Activated T-helper 1 cell treated with Interleukin-2 at 50 U/mL for 16 hours (primary cell): ENCODE data around the gene ETS2.

Source experiments
- DNase-seq: peaks from one replicate; pipeline ENCODE4 v3.0.0-alpha.2; 2020; ENCODE audit warnings: low read depth

ETS2 gene

DNA sequence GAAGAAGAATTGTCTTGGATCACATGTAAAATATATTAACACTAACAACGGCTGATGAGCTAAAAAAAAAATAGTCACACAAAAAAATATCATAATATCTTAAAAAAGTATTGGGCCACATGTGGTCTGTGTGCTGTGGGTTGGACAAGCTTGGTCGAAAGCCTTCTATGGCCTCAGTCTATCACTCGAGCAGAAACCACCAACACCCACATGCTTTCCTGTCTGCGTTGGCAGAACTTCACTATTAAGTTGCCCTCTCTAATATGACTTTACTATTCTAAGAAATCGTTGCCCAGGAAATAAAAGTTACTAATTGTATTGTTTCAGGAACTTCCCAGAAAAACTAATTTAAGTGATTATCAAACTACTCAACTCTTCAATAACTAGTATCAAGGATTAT lies 28.2 kb upstream of the ETS2 start:
- DNase-seq, result no peak

DNA sequence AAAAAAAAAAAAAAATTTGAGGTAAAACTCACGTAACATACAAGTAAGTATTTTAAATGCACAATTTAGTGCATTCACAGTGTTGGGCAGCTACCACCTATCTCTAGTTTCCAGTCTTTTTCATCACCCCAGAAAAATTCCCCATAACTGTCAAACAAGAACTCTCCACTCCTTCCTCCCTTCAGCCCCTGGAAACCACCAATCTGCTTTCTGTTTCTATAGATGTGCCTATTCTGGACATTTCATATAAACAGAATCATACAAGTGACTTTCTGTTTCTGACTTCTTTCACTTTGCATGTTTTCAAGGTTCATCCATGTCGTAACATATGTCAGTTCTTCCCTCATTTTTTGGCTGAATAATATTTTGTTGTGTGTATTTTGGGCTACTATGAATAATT lies 24.9 kb upstream of the ETS2 start:
- DNase-seq, result no peak

DNA sequence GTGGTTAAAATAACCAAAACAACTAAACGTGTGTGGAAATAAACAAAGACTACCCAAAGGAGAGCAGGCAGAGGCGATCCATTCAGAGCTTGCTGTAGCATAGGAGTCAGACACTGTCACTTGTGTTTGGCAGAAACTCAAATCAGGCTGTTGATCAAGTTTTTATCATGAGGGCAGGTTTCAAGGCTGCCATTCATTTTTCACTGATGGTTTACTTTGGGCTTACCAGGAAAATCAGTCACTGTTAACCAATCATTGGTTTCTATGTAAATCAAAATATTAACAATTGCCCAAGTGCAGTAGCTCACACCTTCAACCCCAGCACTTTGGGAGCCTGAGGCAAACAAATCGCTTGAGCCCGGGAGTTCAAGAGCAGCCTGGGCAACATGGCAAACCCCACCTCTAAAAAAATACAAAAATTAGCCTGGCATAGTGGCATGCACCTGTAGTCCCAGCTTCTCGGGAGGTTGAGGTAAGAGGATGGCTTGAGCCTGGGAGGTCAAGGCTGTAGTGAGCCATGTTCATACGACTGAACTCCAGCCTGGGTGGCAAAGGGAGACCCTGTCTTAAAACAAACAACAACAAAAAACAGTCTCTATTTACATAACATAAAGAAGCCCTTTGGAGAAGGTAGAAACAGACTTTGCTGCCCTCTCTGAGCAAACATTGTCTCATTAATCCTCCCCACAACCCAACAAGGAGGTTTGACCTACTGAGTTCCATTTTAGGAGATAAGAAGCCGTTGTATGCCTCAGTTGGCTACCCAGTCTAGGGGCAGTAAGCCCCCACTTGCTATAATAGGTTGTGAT lies 21.1 kb upstream of the ETS2 start:
- DNase-seq, result no peak

DNA sequence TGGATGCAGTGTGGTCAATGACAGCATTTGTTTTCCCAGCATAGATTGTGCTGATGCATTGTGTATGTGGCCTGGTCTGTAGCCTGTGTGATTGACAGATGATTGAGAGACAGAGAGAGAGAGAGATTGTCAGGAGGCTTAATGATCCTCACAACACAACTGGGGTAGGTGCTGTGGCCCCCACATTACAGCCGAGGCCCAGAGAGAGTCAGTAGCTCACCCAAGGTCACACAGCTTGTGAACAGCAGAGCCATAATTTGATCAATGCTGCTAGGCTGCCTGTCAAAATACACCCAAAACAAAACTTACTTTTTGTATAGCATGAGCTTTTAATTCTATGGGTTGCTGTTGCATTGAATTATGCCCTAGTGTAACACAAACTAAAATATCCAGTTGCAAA lies 20.2 kb upstream of the ETS2 start:
- no peak for DNase-seq

DNA sequence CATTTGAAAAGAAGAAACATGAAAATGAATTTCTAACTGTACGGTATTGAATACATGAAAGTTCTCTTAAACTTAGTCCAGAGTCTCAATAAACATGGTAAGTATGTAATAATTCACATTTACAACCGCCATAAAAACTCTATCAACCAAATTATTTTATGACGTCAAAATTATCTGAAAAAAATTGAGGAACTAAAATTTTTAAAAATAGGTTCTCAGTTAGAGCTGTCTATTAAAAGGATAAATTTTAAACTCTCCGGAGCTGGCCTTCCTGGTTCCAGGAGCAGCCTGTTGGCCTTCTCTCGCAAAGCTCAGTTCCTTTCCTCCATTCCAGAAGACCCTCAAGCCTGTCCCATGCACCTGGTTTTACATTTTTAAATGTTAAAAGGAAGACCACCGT lies 18.7 kb upstream of the ETS2 start:
- DNase-seq, result no peak

DNA sequence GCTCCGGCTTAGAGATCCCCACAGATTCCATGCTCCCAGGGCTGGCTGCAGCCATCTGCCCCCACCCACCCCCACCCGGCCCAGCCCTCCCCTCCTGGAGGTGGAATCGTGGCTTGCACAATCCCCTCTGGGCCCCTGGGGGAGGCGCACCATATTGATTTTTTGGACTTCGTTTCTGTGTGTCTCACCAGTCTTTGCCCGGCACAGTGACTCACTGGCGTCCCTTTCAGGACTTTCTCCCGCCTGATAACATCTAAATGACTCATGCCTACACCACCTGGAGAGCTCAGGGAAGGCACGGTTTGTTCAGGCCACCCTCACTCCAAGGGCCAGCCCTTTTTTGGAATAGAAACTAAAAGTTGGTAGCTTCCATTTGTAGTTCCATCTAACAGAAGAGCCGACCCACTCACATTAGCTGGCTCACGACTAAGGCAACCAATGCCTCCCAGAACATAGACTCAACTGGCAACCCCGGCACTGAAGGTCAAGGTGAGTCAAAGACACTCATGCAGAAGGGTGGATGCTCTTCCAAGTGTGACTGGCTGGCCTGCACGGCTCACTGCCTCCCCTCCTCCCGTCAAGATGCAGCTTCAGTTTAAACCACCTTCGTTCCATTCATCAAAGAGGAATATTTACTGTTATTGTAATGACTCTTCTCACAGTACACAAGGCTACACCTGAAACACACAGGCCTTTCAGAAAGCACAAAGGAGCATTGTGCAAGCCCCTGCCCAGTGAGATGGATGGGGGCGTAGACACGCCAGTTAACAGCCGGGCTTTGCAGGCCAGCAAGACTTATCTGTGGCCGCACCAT lies 18.1 kb upstream of the ETS2 start:
- no peak for DNase-seq

DNA sequence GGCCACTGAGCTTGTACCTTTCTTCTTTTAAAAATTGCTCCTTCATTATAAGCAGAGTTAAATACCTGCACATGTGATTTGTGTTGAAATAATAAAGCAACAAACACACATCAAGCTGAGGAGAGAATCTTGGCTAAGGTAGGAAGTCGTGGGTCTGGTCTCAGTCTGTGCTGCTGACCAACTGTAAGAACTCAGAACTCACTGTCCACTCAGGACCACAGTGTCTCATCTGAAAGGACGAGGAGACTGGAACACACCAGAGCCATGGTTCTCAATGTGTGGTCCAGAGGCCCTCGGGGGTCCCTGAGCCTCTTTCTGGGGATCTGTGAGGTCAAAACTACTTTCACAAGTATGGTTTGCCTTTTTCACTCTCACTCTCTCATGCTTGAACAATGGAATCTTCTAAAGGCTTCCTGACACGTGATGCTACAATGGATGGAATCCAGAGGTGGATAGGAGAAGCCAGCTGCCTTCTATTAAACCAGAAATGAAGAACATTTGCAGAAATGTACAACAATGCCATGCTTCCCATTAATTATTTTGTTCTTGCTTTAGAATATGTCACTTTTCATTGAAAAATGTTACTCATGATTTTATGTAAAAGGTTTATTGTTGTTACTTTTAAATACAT lies 17.3 kb upstream of the ETS2 start:
- DNase-seq, result no peak

DNA sequence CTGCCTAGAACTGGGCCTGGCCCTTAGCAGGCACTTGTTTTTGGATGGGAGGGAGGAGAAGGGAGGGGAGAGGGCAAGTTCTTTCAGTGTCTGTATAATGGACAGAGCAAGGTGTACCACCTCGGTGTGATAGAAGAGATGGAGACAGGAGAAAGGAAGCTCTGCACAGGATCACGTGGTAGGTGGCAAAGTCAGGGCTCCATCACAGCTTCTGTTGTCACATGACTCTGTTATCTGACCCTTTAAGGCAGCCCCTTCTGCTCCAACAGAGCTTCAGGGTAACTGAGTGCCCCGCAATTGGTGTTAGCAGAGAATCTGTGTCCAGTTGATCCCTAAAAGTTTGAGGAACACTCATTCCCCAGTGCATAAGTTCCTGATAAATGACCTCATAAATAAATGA lies 16.5 kb upstream of the ETS2 start:
- DNase-seq, result no peak

DNA sequence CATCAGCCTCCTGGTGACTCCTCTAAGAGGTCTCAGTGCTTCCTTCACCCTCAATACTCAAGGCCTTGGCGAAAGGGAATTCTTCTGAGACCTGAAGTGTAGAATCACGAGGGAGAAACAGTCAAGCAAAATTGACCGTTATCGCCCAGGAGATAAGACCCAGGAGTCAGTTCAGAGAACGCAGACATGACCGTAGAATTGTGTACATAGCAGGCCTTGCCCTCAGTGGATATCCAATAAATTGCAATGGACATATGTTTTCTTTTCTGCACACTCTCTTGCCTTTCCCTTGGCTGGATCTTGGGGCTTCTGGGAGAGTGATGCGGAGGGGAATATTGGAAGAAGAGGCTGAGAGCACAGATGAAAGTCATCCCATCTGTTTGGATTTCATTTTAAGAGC lies 15.7 kb upstream of the ETS2 start:
- DNase-seq, result no peak

DNA sequence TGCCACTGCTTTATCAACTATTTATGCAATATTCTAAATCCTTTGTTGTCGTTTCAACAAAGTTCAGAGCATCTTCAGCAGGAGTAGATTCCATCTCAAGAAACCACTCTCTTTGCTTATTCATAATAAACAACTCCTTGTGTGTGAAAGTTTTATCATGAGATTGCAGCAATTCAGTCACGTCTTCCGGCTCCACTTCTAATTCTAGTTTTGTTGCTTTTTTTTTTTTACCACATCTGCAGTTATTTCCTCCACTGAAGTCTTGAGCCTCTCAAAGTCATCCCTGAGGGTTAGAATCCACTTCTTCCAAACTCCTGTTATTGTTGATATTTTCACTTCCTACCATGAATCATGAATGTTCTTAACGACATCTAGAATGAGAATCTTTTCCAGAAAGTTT lies 14.8 kb upstream of the ETS2 start:
- no peak for DNase-seq

DNA sequence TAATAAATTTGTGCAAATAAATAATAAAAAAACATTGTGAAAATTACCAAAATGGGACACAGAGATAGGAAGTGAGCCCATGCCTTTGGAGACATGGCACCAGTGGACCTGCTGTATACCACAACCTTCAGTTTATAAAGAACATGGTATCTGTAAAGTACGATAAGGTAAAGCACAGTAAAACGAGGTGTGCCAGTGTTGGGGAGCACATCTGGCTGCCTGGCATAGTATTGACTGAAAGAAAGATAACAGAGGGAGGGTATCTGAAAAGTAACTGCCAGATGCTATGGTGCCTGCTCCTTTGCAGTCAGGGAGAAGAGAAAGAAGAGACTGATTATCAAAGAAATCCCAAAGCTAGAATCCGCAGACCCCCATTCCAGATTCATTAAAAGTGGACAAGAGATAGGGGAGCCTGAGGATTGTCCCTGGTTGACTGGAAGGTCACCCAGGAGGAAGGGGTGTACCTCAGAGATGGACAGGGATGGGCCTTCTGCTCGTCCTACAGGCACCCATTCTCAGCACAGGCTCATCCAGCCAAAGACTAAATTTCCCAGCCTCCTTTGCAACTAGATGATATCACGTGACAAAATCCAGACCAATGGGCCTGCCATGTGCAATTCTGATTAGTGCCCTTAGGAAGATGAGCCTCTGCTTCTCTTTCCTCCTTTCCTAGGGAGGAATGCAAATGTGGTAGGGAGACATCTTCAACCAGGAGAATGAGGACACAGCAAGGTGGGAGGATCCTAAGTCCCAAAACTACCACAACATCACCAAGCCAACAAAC lies 12.9 kb upstream of the ETS2 start:
- DNase-seq, result no peak

DNA sequence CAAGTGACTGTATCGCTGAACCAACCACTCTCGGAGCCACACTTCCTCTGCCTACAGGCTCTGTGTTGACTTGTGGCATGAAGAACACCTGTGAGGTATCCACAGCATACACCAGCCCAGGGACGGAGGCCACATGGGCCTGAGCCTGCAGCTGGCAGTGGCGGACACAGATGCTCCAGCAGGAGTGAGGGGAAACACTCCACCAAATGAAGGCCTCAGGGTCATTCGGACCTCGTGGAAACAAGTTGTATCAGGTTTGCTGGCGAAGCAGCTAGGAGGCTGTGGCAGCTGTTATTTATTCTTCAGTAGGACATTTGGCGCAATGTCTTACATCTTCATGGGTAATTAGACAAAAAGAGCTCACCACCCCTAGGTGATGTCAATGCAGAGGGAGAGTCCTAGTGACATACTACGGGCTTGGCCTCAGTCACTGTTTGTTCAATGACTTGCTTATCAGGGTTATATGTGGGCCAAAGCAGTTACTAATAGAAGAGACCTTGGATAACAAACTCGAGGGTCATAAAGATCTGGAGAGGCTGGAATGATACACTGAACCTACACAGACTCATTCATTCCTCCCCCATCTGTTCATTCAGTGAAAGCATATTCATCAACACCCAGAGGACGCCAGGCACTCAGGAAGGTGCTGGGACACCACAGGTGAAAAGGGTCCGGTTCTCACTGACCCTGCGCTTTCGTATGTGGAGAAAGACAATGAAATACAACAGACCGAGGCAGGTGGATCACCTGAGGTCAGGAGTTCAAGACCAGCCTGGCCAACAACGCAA lies 11.6 kb upstream of the ETS2 start:
- no peak for DNase-seq

DNA sequence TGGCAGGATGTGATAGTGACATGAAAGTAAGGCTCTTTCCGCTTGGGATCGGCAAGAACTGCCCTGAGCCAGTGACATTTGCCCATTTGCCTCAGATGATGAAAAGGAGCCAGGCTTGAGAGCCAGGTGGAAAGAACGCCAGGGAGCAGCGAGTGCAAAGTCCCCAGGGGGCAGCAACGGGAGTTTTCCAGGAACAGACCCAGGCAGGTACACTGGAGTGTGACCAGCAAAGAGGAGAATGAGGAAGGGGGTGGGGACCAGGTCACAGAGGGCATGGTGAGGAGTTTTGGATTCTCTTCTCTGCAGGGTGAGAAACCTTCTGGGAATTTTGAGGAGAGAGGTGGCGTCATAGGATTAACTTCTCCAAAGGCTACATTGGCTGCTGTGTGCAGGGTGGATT lies 10.8 kb upstream of the ETS2 start:
- no peak for DNase-seq

DNA sequence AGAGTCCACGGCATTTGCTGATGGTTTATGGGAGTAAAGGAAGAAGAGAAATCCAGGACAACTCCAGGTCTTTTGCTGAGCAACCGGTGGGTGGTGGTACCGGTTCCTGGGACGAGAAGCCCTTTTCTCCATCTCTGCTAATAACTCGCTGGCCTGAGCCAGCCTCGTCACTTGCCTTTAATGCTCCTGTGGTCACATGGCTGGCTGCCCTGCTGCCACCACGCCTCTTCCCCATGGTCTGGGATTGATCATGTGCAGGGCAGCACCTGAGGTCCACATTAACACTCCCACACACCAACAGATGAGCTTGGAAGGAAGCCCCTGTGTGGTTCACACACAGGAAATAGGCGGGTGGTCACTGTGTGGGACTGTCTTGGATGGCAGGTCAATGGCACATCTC lies 10.3 kb upstream of the ETS2 start:
- DNase-seq, result no peak

DNA sequence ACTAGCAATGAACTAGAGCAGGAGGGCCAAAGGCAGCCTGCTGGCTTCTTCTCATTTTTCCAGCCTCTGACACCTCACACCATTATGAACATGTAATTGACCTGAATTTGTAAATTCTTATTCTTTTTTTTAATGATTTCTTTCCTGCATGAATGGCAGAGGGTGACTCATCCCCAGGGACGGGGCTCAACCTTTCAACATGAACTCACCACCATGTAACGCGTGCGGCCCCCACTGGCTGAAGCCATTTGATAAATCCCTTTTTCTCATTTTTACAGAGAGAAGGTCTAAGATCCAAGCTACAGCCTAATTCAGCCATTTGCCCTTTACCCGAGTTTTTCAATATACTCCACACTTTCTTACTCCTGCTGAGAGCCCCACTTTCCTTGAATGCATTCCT lies 9.3 kb upstream of the ETS2 start:
- no peak for DNase-seq

DNA sequence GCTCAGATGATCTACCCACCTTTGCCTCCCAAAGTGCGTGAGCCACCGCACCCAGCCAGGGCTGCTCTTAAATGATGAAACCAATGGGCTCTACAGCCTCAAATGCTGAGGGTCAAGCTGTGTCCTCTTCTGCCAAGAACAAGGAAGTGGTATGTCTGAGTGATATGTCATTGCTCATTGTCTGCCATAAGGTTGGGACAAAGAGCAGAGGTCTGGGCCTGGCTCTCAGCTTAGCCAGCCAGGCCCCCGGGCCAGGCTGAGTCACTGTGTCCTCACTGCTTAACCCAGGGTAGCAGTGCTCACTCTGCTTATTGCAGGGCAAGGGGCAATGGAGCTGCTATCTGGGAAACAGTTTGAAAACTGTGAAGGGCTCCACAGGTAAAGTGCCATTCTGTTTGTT lies 8.3 kb upstream of the ETS2 start:
- DNase-seq, result no peak

DNA sequence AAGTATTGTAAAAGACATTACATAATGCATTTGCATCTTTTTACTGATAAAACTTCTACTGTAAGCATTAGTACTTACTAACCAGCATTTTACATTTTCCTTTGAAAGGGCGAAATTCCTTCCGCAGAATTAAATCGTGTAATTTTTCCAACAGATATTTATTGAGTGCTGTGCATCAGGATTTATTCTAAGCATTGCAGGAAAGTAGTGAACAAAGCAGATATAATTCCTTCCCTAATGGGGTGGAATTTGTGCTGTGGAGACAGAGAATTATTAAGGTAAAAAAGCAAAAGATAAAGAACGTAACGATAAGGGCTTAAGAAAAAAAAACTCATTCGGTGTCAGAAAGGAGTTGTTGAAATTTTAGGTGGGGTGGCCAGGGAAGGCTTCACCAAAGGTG lies 7.6 kb upstream of the ETS2 start:
- no peak for DNase-seq

DNA sequence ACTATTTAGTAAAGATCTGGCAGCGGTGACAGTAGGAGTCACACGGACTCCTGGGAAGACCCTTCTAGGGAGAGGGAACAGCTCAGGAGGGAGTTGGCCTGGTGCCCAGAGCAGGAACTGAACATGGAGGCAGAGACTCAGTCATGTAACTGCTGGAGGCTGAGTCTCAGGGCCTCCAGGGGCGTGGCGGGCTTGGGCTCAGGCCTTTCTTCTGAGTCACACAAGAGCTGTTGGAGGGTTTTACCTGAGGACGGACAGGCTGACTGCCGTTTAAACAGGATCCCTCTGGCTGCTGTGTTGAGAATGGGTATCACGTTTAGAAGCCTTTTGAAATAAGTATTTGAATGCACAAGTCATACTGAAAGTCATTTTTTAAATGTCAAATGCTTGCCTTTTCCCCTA lies 7.2 kb upstream of the ETS2 start:
- DNase-seq, result no peak

DNA sequence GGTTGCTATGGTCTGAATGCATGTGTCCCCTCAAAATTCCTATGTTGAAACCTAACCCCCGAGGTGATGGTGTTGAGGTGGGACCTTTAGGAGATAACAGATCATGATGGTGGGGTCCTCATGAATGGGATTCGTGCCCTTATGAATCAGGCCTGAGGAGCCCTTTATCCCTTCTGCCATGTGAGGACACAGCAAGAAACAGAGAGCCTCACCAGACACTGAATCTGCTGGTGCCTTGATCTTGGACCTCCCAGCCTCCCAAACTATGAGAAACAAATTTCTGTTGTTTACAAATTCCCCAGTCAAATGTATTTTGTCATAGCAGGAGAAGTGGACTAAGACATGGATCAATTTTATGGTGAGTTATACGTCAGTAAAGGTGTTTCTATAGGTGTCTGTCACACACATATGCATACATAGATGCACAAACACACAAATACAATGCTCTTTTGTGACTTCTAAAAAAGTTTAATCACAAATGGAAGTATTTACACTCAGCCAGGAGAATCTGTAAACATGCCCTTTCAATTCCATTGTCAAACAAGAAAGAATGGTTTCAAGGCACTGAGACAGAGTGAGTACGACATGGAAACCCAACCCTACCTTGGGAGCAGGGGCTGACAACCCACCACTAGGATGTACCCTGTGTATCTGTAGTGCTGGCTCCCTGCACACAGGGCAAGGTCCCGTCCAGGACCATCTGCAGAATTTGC lies 5.5 kb upstream of the ETS2 start:
- DNase-seq, result no peak

DNA sequence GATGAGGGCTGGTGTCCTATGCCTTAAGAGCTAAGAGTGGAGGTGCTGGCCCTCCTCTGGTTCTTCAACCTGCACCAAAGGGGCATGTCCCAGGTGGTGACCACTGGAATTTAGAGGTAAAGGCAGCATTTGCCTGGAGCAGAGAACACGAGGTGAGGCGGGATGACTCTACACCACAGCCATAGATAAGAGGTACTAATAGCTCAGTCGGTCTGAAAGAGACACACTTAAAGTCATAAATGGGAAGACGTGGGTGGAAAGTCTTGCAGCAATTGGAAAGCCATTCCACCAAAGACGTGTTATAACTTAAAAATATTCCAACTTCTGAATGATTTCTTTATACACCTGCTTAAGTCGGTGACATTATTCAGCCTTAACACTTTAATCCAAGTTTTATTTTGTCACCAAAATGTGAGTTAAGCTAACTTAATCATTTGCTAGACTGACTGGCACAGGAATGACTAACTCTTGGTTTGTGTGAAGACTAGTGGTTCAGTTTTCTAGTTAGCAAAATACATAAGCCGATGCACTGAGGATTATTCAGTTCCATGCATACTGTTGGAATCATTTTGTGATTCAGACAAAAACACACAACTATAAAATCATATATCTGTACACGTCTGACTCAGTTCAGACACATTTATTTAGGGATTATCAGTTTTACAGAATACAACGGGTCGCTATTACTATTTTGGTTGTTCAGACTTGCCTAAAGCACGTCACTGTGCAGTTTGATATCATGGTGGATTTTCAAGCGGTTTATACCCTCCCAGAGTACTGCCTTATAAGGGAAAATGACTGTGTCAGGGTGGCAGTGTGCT lies 4.6 kb upstream of the ETS2 start:
- no peak for DNase-seq
